K562 (cell line): Measurements from ENCODE around the gene ZRANB3. TPM values are rescaled to one million over a fixed set of nuclear protein-coding genes. Genes with fewer than 3 reads are reported as not detected.

Experiments used
- ATAC-seq: fragments of 200-7000 bp; cut with Tn5 transposase; 3 replicates; pipeline ENCODE4 v1.9.1; 2020; ENCODE audit warnings: moderate library complexity
- BruUV-seq: library from RNA; stranded (reverse); fragments of 400-500 nt; replicated peaks from 2 replicates; lab custom pipeline; 2021; lab: Mats Ljungman, UMichigan
- CTCF ChIA-PET: fragments of 300-600 bp; formaldehyde crosslinking; extraction: SDS; loops from one replicate; lab custom pipeline; 2021; ENCODE audit warnings: low intra/inter-chr PET ratio; lab: Yijun Ruan, JAX
- POLR2A ChIA-PET: fragments of 300-600, 350-650 bp; sonication (Branson Sonifier 250); formaldehyde crosslinking; extraction: SDS; loops from one replicate; lab custom pipeline; 2021; ENCODE audit warnings: antibody characterized with exemption, inconsistent platforms; lab: Yijun Ruan, JAX
- DNase-seq, 4 experiments: peaks; one replicate each; pipeline versions ENCODE4 v3.0.0 to v3.0.0-alpha.2; 2011 to 2018; ENCODE audit warnings: low spot score in 3 of 4, mixed read lengths in 3 of 4; ENCODE audit errors: extremely low read depth in 1 of 4
- FAIRE-seq: peaks from 2 replicates; lab custom pipeline; 2011; peaks lifted over from hg19 to GRCh38; lab: Jason Lieb, UNC
- H2AFZ ChIP-seq: 2 replicates; pipeline ENCODE4 v1.6.0; 2011; ENCODE audit warnings: low read depth, low read length, control low read depth, inconsistent platforms
- H3K27ac ChIP-seq: fragments of 200-600 bp; 3 replicates; pipeline ENCODE4 v1.8.0; 2011; ENCODE audit warnings: low read depth, mild to moderate bottlenecking, control low read depth, inconsistent platforms, low read length, moderate library complexity, mixed read lengths; ENCODE audit errors: extremely low read depth
- H3K27me3 ChIP-seq, 2 experiments: fragments of 300-600 bp in 1 of 2; 2 replicates in 1 of 2; 3 replicates in 1 of 2; pipeline versions ENCODE4 v1.6.0 to v1.8.0; 2011; ENCODE audit warnings: inconsistent platforms in 2 of 2, low read length in 2 of 2, mild to moderate bottlenecking in 1 of 2, mixed read lengths in 1 of 2, moderate library complexity in 1 of 2; ENCODE audit not compliant: control insufficient read depth in 2 of 2, insufficient read depth in 2 of 2
- H3K36me3 ChIP-seq: fragments of 300-600 bp; 3 replicates; pipeline ENCODE4 v1.8.0; 2011; ENCODE audit warnings: mild to moderate bottlenecking, low read length, inconsistent platforms; ENCODE audit not compliant: control insufficient read depth, insufficient read depth
- H3K4me1 ChIP-seq, 2 experiments: fragments of 200-600 bp in 1 of 2; replicated peaks in 1 of 2; 2 replicates in 1 of 2; 3 replicates in 1 of 2; pipeline versions ENCODE4 v1.5.1 to v1.8.0; 2011; ENCODE audit warnings: inconsistent platforms in 2 of 2, low read length in 2 of 2, mild to moderate bottlenecking in 1 of 2, mixed read lengths in 1 of 2, moderate library complexity in 1 of 2; ENCODE audit not compliant: control insufficient read depth in 2 of 2, insufficient read depth in 2 of 2
- H3K4me2 ChIP-seq: 2 replicates; pipeline ENCODE4 v1.6.1; 2011; ENCODE audit warnings: low read length, control low read depth, inconsistent platforms, mixed read lengths; ENCODE audit not compliant: insufficient read depth
- H3K4me3 ChIP-seq: fragments of 200-600 bp; sonication (generic), shearing (Covaris generic); 2 replicates; pipeline ENCODE4 v1.5.1; 2016; ENCODE audit warnings: control low read depth, inconsistent platforms
- H3K79me2 ChIP-seq: fragments of 200-600 bp; 3 replicates; pipeline ENCODE4 v1.8.0; 2011; ENCODE audit warnings: low read length, inconsistent platforms; ENCODE audit not compliant: control insufficient read depth, insufficient read depth
- H3K9ac ChIP-seq, 2 experiments: 2 replicates each; pipeline versions ENCODE4 v1.6.0 to v1.6.1; 2011; ENCODE audit warnings: low read depth in 2 of 2, low read length in 2 of 2, control low read depth in 1 of 2, inconsistent platforms in 1 of 2, mild to moderate bottlenecking in 1 of 2, mixed read lengths in 1 of 2; ENCODE audit not compliant: insufficient read depth in 1 of 2
- H3K9me1 ChIP-seq: one replicate; pipeline ENCODE4 v1.6.0; 2011; ENCODE audit warnings: inconsistent platforms, mild to moderate bottlenecking, low read length, moderate library complexity; ENCODE audit not compliant: control insufficient read depth, insufficient read depth
- H3K9me3 ChIP-seq: replicated peaks from 2 replicates; pipeline ENCODE4 v1.5.1; 2011; ENCODE audit warnings: low read depth, low read length, inconsistent platforms; ENCODE audit not compliant: control insufficient read depth, insufficient read depth
- H4K20me1 ChIP-seq: replicated peaks from 2 replicates; pipeline ENCODE4 v1.6.1; 2011; ENCODE audit warnings: low read length, inconsistent platforms, mixed read lengths; ENCODE audit not compliant: control insufficient read depth, insufficient read depth
- ARID3A ChIP-seq: IDR thresholded peaks from 2 replicates; pipeline ENCODE4 v1.6.1; 2012; ENCODE audit warnings: low read depth, low read length, improper control_type of control experiment, borderline replicate concordance
- BRF2 ChIP-seq: IDR thresholded peaks from 3 replicates; pipeline ENCODE4 v1.6.1; 2011; ENCODE audit warnings: borderline replicate concordance, mild to moderate bottlenecking; ENCODE audit not compliant: insufficient read length, insufficient read depth
- CBX1 ChIP-seq: sonication (generic); IDR thresholded peaks from 2 replicates; pipeline ENCODE4 v1.6.1; 2016; ENCODE audit warnings: antibody characterized with exemption, low read depth, mild to moderate bottlenecking
- CBX5 ChIP-seq: IDR thresholded peaks from 2 replicates; pipeline ENCODE4 v1.6.1; 2014; ENCODE audit warnings: low read depth, borderline replicate concordance
- CCNT2 ChIP-seq: IDR thresholded peaks from 2 replicates; pipeline ENCODE4 v1.6.1; 2011; ENCODE audit warnings: borderline replicate concordance, low read depth, mild to moderate bottlenecking, moderate library complexity, mixed read lengths, low read length; ENCODE audit not compliant: insufficient read length; ENCODE audit errors: extremely low read depth
- HES1 ChIP-seq: fragments of 450-650 bp; IDR thresholded peaks from 2 replicates; pipeline ENCODE4 v1.6.1; 2016; ENCODE audit warnings: low read depth, mild to moderate bottlenecking, moderate library complexity
- IRF1 ChIP-seq: sonication (generic); formaldehyde crosslinking; IDR thresholded peaks from 2 replicates; pipeline ENCODE4 v1.8.0; 2022; ENCODE audit warnings: missing genetic modification reagents, mild to moderate bottlenecking, borderline replicate concordance
- MCM2 ChIP-seq: fragments of 450-650 bp; IDR thresholded peaks from 2 replicates; pipeline ENCODE4 v1.6.1; 2017; ENCODE audit warnings: low read depth, mild to moderate bottlenecking
- POU5F1 ChIP-seq: fragments of 150-350 bp; IDR thresholded peaks from 2 replicates; pipeline ENCODE4 v1.6.1; 2014; ENCODE audit warnings: borderline replicate concordance, low read length, low read depth, mild to moderate bottlenecking; ENCODE audit not compliant: partially characterized antibody
- PTBP1 ChIP-seq: fragments of 200-400 bp; formaldehyde crosslinking; IDR thresholded peaks from 2 replicates; pipeline ENCODE4 v1.6.1; 2017; ENCODE audit warnings: low read depth, low read length
- STAT5B ChIP-seq: fragments of 250-450 bp; sonication (Bioruptor Pico); IDR thresholded peaks from 2 replicates; pipeline ENCODE4 v1.8.0; 2021; ENCODE audit warnings: mild to moderate bottlenecking, inconsistent platforms
- U2AF2 ChIP-seq: fragments of 200-400 bp; formaldehyde crosslinking; optimal IDR thresholded peaks from 2 replicates; pipeline ENCODE3; 2017; ENCODE audit warnings: low read depth, mild to moderate bottlenecking, low read length
- ZBTB2 ChIP-seq: fragments of 450-650 bp; IDR thresholded peaks from 2 replicates; pipeline ENCODE4 v1.6.1; 2016; ENCODE audit warnings: antibody characterized with exemption
- ZNF143 ChIP-seq: sonication (generic); formaldehyde crosslinking; IDR thresholded peaks from 2 replicates; pipeline ENCODE4 v1.9.0; 2022; ENCODE audit warnings: mild to moderate bottlenecking, missing genetic modification reagents
- ZNF184 ChIP-seq: sonication (generic); formaldehyde crosslinking; IDR thresholded peaks from 2 replicates; pipeline ENCODE4 v1.5.0; 2020; ENCODE audit warnings: missing genetic modification reagents
- ZNF324 ChIP-seq: fragments of 250-450 bp; sonication (Bioruptor Pico); IDR thresholded peaks from 2 replicates; pipeline ENCODE4 v1.4.0; 2020; ENCODE audit warnings: mild to moderate bottlenecking
- WGBS: fragments of 100-300 bp; shearing (Covaris generic); methylation state at CpG from one replicate; pipeline ENCODE4 v1.1.6; 2016; ENCODE audit warnings: low coverage, mixed read lengths; ENCODE audit not compliant: insufficient coverage; ENCODE audit errors: missing lambda C conversion rate; 5-methylcytosine and 5-hydroxymethylcytosine counted together
- in situ Hi-C: fragments of 300-500 bp; cut with MboI; formaldehyde crosslinking; loops from 4 replicates; pipeline ENCODE4 v1.15.0; 2018; ENCODE audit warnings: inconsistent platforms, mixed read lengths
- intact Hi-C: fragments of 100-400 bp; cut with micrococcal nuclease; formaldehyde crosslinking; loops from 2 replicates; pipeline ENCODE4 v1.14.2; 2022
- polyA plus RNA-seq, 8 experiments: library from polyadenylated mRNA; depleted of rRNA in 4 of 8; stranded (reverse) in 5 of 8; unstranded in 3 of 8; fragments of >200 nt; fragmentation: Nextera tagmentation in 2 of 8; fragmentation: Illumina TruSeq in 1 of 8; extraction: Ambion mirVana in 2 of 8; extraction: Trizol in 1 of 8; gene quantifications; 2 replicates each; pipeline versions ENCODE4 v1.2.1 to v1.2.3, GENCODE V29; 2011 to 2014; ENCODE audit warnings: inconsistent platforms in 1 of 8, missing spikeins in 1 of 8
- total RNA-seq, 7 experiments: library from RNA; depleted of rRNA in 6 of 7; stranded (reverse); fragments of >200 nt in 6 of 7; fragmentation: Illumina TruSeq in 2 of 7; extraction: Trizol in 2 of 7; gene quantifications; 2 replicates each; pipeline versions ENCODE4 v1.2.1 to v1.2.3, GENCODE V29; 2011 to 2021; ENCODE audit warnings: low replicate concordance in 1 of 7

Gene ZRANB3
- total and polyA plus RNA-seq, 9 of the 15 experiments (the other 6 are each of a cell fraction or from before 2014, with no cell fraction given), result 8.6 to 21.3 (median 14.7) TPM

- ATAC-seq (no peak), DNase-seq (no peak), FAIRE-seq (no peak)
- H3K9me1 ChIP-seq, result no peaks in the 10 kb centered on the region
- no peaks in the 10 kb centered on the region for H3K4me1 ChIP-seq
- intact Hi-C loops, result loop anchor here (5.0 kb wide), 1 partner anchor 253 kb away; no protein-coding TSS in a partner anchor
- H3K27me3 ChIP-seq, result no peaks in the 10 kb centered on the region
- H3K79me2 ChIP-seq, result no peaks in the 10 kb centered on the region
- H3K27ac ChIP-seq, result no peak overlapping the region
- H3K9me3 ChIP-seq, result no peaks in the 10 kb centered on the region
- BruUV-seq, result no TSS peak
- H3K9ac ChIP-seq, result no peak overlapping the region
- POLR2A ChIA-PET, result no interaction called here
- no peaks in the 10 kb centered on the region for H4K20me1 ChIP-seq
- in situ Hi-C loops, result no loop called here
- H3K36me3 ChIP-seq, result no peaks in the 10 kb centered on the region
- H3K4me3 ChIP-seq, result no peak overlapping the region
- 17% methylated on average over 1 of the region's 1 CpG for WGBS
- CTCF ChIA-PET, result no interaction called here
- H2AFZ ChIP-seq, result no peak overlapping the region
- no peak overlapping the region for H3K4me2 ChIP-seq
- TF ChIP-seq PTBP1, result no peak
- TF ChIP-seq ZNF324, result no peak
- no peak for TF ChIP-seq ARID3A
- no peak for TF ChIP-seq ZBTB2
- no peak for TF ChIP-seq MCM2
- no peak for TF ChIP-seq BRF2
- TF ChIP-seq CBX5, result no peak
- TF ChIP-seq STAT5B (CRISPR knock-in tag), result no peak
- TF ChIP-seq POU5F1, result no peak
- no peak for TF ChIP-seq IRF1 (CRISPR knock-in tag)
- TF ChIP-seq CBX1, result no peak
- no peak for TF ChIP-seq U2AF2
- TF ChIP-seq ZNF184 (CRISPR knock-in tag), result no peak
- no peak for TF ChIP-seq HES1
- TF ChIP-seq CCNT2, result no peak
- no peak for TF ChIP-seq ZNF143 (CRISPR knock-in tag)
Observed at GRCh38 chr2:135255208-135255607, 275.8 kb downstream of the ZRANB3 start.
